HG03139 (cell line): ENCODE data around the gene CSRP3.

Source experiments
- ATAC-seq: cut with Tn5 transposase; IDR thresholded peaks from one replicate; pipeline ENCODE4 v1.9.1; 2021; ENCODE audit not compliant: unreplicated experiment

Gene CSRP3

DNA sequence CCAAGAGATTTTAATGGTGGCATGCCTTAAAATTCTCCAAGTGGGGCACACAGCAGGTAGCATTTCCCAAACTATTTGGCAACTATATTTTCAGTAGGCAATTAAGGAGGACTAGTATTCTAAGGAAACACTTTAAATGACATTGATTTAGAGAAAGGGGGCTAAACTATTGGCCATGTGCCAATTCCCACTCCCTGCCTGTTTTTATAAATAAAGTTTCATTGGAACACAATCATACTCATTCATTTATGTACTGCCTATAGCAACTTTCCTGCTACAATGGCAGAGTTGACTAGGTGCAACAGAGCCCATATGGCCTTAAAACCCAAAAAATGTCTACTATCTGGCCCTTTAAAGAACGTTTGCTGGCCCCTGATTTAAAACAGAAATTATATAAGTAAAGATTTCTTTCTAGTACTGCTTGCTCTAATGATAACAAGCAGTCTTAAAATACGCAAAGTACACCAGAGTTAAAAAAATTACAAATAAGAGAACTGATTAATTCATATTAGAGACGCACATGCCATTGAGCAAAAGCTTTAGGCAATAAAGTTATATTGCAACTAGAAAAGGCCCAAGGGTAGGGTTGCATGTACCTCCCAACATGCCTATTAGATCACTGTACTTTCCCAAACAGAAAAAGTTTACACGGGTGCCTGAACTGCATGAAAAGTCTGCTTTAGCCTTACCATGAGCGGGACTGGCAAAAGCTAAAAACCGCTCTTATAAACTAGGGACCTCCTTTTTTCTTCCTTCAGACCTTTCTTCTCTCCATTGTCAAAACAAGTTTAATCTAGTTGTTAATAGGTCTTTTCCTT lies 24.8 kb upstream of the CSRP3 start:
- ATAC-seq: no peak

DNA sequence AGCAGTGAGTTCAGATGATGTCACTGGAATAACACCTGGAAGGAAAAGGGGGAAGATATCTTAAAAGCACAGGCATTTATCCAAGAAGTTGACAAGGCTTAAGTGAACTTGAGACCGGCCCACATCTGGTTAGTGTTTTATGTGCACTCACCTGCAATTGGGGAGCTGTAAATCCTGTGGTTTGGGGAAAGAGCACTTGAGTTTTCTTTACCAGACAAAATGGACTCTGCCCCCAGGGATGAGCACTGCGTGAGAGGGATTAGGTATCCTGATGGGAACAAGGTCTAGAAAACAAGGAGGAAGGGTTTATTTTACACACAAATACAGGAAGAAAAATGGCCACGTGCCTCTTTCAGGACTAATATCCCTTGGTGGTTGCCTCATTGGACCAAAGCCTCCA lies 23.8 kb upstream of the CSRP3 start:
- no peak for ATAC-seq

- no peak for ATAC-seq
Measured at GRCh38 chr11:19225123-19225522, 23.3 kb upstream of the CSRP3 start.

DNA sequence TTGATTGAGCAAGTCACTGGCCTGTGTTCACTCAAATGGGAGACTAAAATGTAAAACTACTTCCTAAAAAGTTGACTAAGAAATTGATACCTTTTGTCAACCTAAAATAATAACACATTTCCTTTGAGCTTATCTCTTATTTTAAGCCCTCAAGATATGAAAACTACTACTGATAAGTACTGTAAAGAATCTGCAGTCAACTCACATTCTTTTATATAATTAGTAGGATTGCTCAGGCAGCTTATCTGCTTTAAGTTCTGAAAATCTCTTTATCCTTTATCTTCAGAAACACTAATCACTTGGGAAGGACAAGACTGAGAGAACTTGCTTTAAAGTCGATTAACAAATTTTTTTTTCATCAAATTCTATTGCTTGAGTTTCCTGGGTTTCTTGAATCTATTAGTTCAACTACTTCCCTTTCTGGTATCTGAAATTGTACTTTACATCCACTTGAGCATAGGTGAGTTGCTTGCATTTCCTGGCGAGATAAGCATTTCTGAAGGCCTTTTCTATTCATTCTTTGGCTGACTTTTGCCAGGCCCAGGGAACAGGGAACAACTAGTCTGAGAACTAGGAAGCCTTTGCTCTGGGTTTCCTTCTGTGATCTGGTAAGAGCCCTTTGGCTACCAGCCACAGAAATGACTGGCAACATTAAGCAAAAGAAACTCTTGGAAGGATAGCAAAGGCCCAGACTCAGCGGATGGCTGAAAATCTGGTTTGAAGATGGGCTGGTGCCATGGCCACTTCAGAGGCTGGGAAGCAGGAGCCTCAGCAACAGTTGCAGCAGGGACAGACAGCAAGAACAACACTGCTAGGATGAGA lies 19.3 kb upstream of the CSRP3 start:
- ATAC-seq: no peak

GRCh38 chr11:19218786-19219460 lies 17.1 kb upstream of the CSRP3 start:
- no peak for ATAC-seq

DNA sequence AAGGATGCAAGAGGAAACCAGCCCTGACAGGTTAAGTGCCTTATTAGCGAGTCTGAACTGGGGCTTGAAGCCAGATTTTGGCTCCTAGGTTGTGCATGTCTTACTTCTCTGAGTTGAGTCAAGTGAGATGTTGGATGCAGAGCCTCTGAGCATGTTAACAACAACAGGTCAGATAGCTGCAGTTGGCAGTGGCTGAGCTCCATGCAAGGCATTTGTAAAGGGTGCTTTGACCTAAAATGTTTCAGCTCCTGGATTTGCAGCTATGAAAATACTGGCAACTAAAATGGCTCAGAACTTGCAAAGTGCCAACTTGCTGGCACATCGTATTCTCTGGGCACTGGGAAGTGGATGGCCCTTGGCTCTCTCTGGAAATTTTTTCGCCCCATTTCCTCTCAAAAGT lies 16.4 kb upstream of the CSRP3 start:
- no peak for ATAC-seq

GRCh38 chr11:19216709-19217374 lies 15.1 kb upstream of the CSRP3 start:
- no peak for ATAC-seq

- no peak for ATAC-seq
Measured at GRCh38 chr11:19216021-19216420, 14.2 kb upstream of the CSRP3 start.

DNA sequence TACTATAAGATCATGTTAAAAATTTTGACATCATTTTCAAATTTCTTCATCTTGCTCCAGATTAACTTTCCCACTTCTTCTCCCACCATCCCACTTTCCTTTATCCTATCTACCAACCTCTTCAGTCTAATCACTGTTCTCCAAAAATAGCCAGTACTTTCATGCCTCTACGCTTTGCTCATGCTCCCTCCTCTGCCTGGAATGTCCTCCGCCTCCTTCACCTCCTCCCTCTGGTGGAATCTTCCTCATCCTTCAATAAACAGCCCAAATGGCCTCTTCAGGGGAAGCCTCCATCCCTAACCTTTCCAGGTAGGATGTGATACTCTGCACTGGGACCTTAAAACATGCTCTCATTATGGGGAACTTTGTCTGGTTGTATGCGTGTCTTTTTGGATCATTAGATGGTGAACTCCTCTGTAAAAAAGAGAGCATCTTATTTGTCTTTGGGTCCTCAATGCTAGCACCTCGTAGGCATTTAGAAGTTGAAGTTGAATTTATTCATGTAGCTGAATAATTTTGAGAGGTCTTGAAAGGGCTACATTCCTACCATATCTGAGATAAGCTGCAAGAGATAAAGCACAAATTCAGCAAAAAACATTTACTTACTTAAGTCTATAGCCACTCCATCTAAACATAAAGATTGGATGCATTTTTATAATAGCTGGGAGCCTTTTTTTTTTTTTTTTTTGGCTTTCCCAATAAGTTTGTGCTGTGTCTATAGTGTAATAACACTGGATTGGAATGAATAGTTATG lies 8.0 kb upstream of the CSRP3 start:
- no peak for ATAC-seq

DNA sequence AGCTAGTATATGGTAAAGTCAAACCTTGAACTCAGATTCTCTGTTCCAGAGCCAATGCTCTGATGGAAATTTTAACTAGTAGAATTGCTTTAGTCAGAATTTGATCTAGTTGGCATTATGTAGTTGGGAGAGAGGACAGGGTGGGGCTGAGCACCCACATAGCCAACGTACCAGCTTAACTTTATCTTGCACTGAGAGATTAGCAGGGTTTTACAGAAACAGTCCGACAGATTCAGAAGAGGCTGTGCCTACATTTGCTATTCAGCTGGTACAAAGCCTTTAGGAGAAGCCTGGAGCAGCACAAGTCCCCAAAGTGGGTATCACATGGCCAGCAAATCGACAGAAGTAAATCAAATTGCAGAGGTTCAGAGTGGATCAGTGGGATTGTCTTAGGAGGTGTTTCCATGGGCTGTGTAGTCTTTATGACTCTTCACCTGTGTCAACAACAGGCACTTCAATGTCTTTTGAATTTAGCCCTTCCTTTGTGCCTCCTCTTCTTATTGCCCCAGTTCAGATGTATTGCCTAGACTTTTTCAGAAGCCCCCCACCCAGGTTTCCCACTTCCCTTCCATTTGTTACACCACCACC lies 7.3 kb upstream of the CSRP3 start:
- no peak for ATAC-seq

GRCh38 chr11:19208181-19208580 lies 6.4 kb upstream of the CSRP3 start:
- no peak for ATAC-seq

GRCh38 chr11:19204836-19205235 lies 3.1 kb upstream of the CSRP3 start:
- ATAC-seq: no peak

DNA sequence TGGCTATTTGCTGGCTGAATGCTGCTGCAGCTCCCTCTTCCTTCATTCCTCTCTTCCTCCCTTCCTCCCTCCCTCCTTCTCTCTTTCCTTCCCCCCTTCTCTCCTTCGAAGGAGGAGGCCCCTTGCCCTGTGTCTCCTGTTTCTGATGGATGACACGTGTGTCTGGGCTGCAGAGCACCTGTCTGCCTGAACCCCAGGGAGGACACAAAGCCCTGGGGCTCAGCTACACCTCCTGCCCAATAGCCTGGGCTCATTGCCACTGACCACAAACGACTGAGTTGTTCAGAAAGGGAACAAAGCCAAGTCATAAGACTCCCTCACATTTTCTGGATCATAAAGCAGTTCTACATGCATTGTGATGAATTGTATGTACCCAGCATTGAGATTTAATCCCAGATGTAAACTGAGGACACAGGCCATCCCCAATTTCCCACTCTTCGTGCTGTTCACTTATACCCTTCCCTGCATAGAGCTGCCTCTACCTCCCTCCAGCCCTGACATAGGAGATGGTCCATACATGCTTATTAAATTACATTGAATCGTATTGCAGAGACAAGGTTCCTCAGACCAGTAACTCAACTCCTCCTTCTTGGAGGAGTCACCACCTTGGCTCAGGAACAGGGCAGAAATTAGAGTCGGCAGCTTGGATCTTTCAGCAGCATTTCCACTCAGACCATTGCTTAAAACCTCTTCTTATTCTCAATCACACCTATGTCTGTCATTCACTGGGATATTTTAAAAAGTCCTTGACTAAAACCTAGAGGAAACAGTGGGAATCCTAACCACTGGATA lies 1.2 kb downstream of the CSRP3 start:
- ATAC-seq: no peak

DNA sequence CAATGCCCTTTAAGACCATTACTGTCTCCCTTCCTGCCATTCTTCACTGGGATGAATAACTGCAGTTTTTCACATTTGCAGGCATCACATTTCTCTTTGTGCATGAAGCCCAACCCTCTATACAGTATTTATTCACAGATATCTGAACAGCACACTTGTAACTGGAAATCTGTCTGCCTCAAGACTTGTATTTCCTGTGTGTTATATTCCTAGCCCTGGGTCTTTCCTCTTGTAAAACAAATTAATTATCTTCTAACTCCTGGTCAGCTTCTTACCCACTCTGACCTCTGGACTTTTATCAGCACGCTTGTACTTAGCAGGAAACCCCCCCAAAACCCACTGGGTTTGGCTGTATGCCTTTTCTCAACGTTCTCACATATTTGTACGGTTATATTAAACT lies 2.0 kb downstream of the CSRP3 start:
- no peak for ATAC-seq

DNA sequence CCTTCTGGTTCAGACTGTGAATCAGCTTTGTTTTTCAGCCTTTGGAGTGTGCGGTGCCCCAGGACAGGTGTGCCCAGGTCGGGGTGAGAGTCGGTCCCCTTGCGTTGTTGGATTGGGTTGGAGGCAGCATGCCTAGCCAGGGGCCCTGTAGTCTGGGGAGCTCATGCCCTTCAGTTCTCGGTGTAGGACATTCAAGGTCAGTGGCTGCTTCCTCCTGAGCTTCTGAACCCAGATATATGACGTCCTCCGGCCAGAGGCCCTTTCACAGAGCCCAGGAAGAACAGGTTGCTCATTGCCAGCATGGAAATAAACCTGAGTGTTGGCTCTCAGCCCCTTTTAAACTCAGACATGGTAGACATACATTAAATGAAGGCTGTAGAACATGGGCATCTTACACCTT lies 2.7 kb downstream of the CSRP3 start:
- ATAC-seq: no peak

DNA sequence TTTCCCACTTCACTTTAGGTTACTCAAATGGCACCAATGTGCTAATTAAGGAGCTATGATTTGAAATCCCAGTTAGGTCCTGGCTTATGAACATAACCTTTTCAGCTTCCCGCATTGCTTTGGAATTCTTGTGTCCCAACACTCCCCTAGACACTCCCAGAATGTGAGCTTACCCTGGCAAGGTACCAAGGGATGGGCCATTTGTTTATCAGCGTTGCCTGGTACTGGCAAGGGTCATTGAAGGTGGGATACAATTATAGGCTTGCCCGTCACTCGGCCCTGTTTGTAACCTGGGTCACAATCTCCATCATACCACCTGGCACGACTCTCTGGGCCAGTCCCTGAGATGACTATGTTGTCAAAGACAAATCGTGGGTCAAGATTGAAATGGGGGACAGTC lies 5.4 kb downstream of the CSRP3 start:
- ATAC-seq: no peak

GRCh38 chr11:19194620-19195308 lies 7.0 kb downstream of the CSRP3 start:
- no peak for ATAC-seq

DNA sequence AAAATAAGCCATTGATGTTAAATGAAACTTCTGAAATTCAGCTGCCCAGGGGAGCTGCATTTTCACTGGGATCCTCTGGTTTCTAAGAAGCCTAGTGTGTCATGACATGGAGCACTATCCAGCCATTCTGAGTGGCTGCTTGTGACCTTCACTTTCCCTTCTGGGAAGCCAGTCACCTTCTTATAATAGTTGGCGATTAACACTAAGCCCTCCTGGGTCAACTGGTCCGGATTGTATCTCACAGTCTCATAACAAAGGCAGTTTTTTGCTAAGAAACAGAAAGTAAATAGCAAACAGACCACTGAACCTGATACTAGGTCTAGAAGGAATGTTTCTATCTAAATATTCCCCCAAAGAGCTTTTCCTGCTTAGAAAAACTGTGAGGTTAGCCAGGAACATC lies 7.9 kb downstream of the CSRP3 start:
- ATAC-seq: no peak
